ENCODE results near the gene EDEM2.

- TF ChIP-seq CTCF (optimal IDR thresholded peaks at IDR 0.05 in 1 of 3, IDR thresholded peaks at IDR 0.05 in 1 of 3, conservative IDR thresholded peaks at IDR 0.05 in 1 of 3; ENCODE audit: extremely low read depth in 1 of 3, insufficient read depth in 2 of 3, low read length in 3 of 3), result no peak
- no peak for TF ChIP-seq EZH2 (IDR thresholded peaks at IDR 0.05; ENCODE audit: low read length)
These were observed 44.4 kb upstream of the EDEM2 start for GRCh38 chr20:35191419-35192117.

All from keratinocyte (primary cell).